ENCODE results near the gene HRAS. TPM values are rescaled to one million over a fixed set of nuclear protein-coding genes. Genes with fewer than 3 reads are reported as not detected.

HRAS gene
- total and polyA plus RNA-seq, 2 of the 13 experiments (the other 11 are each of a cell fraction or from before 2014, with no cell fraction given) = 32.9 to 50.0 TPM

DNA sequence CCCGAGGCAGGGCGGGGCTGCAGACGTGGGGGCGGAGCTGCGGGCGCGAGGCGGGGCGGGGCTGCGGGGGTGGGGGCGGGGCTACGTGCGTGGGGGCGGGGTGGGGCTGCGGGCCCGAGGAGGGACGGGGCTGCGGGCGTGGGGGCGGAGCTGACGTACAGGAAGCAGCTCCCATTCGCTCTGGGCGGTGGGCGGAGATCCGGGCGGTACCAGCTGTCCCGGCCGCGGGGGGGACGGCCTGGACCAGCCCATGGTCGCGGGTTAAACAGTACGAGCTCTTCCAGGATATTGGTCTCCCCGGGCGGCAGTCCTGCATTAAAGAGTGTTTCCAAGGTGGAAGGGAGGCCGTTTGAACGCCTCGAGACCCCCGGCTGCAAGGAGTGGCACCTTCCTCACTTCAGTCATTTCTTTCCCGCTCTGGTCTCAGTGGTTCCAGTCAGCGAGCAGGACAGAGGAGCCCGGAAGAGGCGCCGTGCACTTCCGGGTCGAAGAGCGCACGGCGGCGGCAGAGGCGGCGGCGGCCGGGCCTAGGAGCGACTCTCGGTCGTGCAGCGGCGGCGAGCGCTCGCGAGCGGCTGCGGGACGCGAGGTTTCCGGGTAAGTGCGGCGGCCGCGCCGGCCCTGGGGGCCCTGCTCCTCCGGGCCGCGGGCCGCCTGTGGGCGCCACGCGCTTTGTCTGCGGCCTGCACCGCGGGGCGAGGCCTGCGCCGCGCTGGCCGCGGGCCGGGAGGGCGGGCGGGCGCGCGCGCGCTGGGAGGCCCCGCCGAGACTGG, 40.8 kb upstream of the HRAS start, which contains the start of gene PHRF1 (continued):
- TF ChIP-seq DR1 (CRISPR knock-in tag; IDR thresholded peaks at IDR 0.05) (peak; percentile 48; the same call in 1 of the 2 replicates), TGIF2 (CRISPR knock-in tag; IDR thresholded peaks at IDR 0.05) (0 out of 2 replicates have a peak, but pooled peaks have one; percentile 29), ZNF772 (CRISPR knock-in tag; IDR thresholded peaks at IDR 0.05) (peak; percentile 37; the same call in 1 of the 2 replicates), KLF15 (CRISPR knock-in tag; IDR thresholded peaks at IDR 0.05; ENCODE audit: borderline replicate concordance) (peak; percentile 84; the same call in 1 of the 2 replicates), POLR2G (IDR thresholded peaks at IDR 0.05; ENCODE audit: low read depth, low read length) (peak; percentile 88), SOX5 (CRISPR knock-in tag; IDR thresholded peaks at IDR 0.05; ENCODE audit: borderline replicate concordance) (peak; percentile 16; the same call in 1 of the 2 replicates), BCL6 (CRISPR knock-in tag; IDR thresholded peaks at IDR 0.05) (peak; percentile 6; the same call in 1 of the 2 replicates), MAZ (IDR thresholded peaks at IDR 0.05; ENCODE audit: borderline replicate concordance, low read depth, low read length) (no peak), MAZ (CRISPR knock-in tag; IDR thresholded peaks at IDR 0.05; ENCODE audit: low read depth) (peak; percentile 52), PITX1 (CRISPR knock-in tag; IDR thresholded peaks at IDR 0.05) (0 out of 2 replicates have a peak, but pooled peaks have one; percentile 11), ZNF574 (CRISPR knock-in tag; IDR thresholded peaks at IDR 0.05) (peak; percentile 96), GABPA (IDR thresholded peaks at IDR 0.05; ENCODE audit: low read depth, low read length) (no peak), GABPA (CRISPR knock-in tag; IDR thresholded peaks at IDR 0.05; ENCODE audit: low read depth) (peak; percentile 92), ZNF552 (CRISPR knock-in tag; IDR thresholded peaks at IDR 0.05; ENCODE audit: borderline replicate concordance) (no peak)
- TF ChIP-seq, protein P1, sequence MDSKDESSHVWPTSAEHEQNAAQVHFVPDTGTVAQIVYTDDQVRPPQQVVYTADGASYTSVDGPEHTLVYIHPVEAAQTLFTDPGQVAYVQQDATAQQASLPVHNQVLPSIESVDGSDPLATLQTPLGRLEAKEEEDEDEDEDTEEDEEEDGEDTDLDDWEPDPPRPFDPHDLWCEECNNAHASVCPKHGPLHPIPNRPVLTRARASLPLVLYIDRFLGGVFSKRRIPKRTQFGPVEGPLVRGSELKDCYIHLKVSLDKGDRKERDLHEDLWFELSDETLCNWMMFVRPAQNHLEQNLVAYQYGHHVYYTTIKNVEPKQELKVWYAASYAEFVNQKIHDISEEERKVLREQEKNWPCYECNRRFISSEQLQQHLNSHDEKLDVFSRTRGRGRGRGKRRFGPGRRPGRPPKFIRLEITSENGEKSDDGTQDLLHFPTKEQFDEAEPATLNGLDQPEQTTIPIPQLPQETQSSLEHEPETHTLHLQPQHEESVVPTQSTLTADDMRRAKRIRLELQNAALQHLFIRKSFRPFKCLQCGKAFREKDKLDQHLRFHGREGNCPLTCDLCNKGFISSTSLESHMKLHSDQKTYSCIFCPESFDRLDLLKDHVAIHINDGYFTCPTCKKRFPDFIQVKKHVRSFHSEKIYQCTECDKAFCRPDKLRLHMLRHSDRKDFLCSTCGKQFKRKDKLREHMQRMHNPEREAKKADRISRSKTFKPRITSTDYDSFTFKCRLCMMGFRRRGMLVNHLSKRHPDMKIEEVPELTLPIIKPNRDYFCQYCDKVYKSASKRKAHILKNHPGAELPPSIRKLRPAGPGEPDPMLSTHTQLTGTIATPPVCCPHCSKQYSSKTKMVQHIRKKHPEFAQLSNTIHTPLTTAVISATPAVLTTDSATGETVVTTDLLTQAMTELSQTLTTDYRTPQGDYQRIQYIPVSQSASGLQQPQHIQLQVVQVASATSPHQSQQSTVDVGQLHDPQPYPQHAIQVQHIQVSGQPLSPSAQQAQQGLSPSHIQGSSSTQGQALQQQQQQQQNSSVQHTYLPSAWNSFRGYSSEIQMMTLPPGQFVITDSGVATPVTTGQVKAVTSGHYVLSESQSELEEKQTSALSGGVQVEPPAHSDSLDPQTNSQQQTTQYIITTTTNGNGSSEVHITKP (CRISPR knock-in tag; IDR thresholded peaks at IDR 0.05; ENCODE audit: low read depth) = peak; percentile 99
- TF ChIP-seq, protein P2, sequence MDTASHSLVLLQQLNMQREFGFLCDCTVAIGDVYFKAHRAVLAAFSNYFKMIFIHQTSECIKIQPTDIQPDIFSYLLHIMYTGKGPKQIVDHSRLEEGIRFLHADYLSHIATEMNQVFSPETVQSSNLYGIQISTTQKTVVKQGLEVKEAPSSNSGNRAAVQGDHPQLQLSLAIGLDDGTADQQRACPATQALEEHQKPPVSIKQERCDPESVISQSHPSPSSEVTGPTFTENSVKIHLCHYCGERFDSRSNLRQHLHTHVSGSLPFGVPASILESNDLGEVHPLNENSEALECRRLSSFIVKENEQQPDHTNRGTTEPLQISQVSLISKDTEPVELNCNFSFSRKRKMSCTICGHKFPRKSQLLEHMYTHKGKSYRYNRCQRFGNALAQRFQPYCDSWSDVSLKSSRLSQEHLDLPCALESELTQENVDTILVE (CRISPR knock-in tag; IDR thresholded peaks at IDR 0.05) = peak; percentile 84; the same call in 1 of the 2 replicates
